Omental fat pad (tissue), 4 donors: ENCODE results near the gene DBNDD2. TPM values are rescaled to one million over a fixed set of nuclear protein-coding genes. Genes with fewer than 3 reads are reported as not detected.

ENCODE experiments used
- ATAC-seq: fragments of 150-250 bp; one replicate; pipeline ENCODE4 v1.9.1; 2016; ENCODE audit warnings: mild to moderate bottlenecking, moderate library complexity; ENCODE audit not compliant: low FRiP score
- DNase-seq: peaks from one replicate; pipeline ENCODE4 v3.0.0-alpha.2; 2019; ENCODE audit warnings: low spot score
- total RNA-seq, 4 donors: library from RNA; depleted of rRNA; stranded (reverse); fragments of >200 nt; gene quantifications; one replicate each; pipeline ENCODE4 v1.1.0, GENCODE V29; 2016
- TF ChIP-seq, protein P1 (sequence below), 3 donors: fragments of 450-650 bp; IDR thresholded peaks; one replicate each; pipeline ENCODE4 v1.5.1; 2016 to 2017; ENCODE audit warnings: antibody characterized with exemption in 3 of 3, mild to moderate bottlenecking in 3 of 3, moderate library complexity in 2 of 3

DBNDD2 gene
- total RNA-seq, 4 donors from 2014 or later = 20.7 to 45.7 (median 27.9) TPM

GRCh38 chr20:45377269-45377668, 30.8 kb upstream of the DBNDD2 start:
- no peak for DNase-seq
- TF ChIP-seq, protein P1, sequence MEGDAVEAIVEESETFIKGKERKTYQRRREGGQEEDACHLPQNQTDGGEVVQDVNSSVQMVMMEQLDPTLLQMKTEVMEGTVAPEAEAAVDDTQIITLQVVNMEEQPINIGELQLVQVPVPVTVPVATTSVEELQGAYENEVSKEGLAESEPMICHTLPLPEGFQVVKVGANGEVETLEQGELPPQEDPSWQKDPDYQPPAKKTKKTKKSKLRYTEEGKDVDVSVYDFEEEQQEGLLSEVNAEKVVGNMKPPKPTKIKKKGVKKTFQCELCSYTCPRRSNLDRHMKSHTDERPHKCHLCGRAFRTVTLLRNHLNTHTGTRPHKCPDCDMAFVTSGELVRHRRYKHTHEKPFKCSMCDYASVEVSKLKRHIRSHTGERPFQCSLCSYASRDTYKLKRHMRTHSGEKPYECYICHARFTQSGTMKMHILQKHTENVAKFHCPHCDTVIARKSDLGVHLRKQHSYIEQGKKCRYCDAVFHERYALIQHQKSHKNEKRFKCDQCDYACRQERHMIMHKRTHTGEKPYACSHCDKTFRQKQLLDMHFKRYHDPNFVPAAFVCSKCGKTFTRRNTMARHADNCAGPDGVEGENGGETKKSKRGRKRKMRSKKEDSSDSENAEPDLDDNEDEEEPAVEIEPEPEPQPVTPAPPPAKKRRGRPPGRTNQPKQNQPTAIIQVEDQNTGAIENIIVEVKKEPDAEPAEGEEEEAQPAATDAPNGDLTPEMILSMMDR (IDR thresholded peaks at IDR 0.05) = no peak
- ATAC-seq = no peak

DNA sequence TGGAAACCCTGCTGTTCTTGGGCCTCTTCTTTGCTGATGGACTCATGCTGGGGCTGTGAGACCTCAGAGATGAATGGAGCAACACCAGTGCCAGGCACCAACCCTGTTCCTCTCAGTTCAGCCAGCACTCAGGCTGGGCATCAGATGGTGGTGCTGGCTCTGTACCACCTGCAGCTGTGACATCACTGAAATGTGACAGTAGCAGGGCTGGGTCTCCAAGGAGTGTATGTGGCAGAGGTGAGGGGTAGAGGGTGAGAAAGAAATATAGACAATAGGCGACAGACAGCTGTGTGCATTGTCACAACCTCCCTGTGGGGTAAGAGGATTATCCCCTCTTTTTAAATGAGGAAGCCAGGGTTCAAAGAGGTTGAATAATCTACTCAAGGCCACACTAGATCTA, 29.9 kb upstream of the DBNDD2 start, which contains the start of gene TP53TG5:
Gene TP53TG5 (minus strand): TSS at position 135 of the 400 bp plus-strand sequence. CDS start 89 bp downstream, at position 46.
- TF ChIP-seq, protein P1 (IDR thresholded peaks at IDR 0.05) = no peak
- DNase-seq (no peak), ATAC-seq (no peak)

DNA sequence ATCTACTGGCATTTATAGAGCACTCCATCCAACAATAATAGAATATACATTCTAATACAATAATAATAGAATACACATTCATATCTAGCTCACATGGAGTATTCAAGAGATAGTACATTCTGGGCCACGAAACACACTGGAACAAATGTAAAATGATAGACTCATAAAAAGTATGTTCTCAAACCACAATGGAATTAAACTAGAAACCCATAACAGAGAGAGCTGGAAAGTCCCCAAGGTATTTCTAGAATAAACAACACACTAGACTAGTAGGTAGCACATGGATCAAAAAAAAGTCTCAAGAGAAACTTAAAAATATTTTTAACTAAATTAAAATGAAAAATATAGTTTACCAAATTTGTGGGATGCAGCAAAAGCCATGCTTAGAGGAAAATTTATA, 20.8 kb upstream of the DBNDD2 start:
- ATAC-seq (no peak), DNase-seq (no peak)
- TF ChIP-seq, protein P1 (IDR thresholded peaks at IDR 0.05) = no peak

GRCh38 chr20:45390931-45391330, 17.2 kb upstream of the DBNDD2 start:
- ATAC-seq = no peak
- TF ChIP-seq, protein P1 (IDR thresholded peaks at IDR 0.05) = no peak
- no peak for DNase-seq

DNA sequence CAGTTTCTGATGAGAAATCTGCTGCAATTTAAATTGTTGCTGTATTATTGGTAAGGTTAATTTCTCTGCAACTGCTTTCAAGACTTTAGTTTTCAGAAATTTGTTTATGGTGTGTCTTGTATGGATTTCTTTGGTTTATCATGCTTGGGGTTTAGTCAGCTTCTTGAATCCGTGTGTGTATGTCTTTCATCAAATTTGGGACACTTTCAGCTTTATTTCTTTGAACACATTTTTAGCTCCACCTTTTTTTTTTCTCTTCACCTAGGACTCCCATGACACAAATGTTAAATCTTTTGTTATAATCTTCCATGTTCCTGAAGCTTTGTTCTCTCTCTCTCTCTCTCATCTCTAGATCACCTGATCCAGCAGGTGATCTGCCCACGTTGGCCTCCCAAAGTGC, 16.5 kb upstream of the DBNDD2 start:
- DNase-seq = no peak
- TF ChIP-seq, protein P1 (IDR thresholded peaks at IDR 0.05) = no peak
- no peak for ATAC-seq

DNA sequence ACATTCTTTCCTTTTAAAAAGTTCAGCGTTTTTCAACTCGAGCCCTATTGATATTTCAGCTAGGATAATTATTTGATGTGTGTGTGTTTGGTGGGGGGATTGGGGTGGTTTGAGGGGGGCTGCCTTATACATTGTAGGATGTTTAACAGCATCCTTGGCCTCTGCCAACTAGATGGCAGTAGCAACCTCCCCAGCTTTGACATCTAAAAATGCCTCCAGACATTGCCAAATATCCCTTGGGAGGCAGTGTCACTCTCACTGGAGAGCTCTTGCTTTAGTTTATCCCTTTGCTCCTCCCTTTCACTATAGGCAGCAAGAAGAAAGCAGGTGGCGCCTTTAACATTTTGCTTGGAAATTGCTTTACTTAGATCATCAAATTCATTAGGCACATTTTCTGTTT, 15.4 kb upstream of the DBNDD2 start:
- no peak for ATAC-seq
- TF ChIP-seq, protein P1 (IDR thresholded peaks at IDR 0.05) = no peak
- no peak for DNase-seq

DNA sequence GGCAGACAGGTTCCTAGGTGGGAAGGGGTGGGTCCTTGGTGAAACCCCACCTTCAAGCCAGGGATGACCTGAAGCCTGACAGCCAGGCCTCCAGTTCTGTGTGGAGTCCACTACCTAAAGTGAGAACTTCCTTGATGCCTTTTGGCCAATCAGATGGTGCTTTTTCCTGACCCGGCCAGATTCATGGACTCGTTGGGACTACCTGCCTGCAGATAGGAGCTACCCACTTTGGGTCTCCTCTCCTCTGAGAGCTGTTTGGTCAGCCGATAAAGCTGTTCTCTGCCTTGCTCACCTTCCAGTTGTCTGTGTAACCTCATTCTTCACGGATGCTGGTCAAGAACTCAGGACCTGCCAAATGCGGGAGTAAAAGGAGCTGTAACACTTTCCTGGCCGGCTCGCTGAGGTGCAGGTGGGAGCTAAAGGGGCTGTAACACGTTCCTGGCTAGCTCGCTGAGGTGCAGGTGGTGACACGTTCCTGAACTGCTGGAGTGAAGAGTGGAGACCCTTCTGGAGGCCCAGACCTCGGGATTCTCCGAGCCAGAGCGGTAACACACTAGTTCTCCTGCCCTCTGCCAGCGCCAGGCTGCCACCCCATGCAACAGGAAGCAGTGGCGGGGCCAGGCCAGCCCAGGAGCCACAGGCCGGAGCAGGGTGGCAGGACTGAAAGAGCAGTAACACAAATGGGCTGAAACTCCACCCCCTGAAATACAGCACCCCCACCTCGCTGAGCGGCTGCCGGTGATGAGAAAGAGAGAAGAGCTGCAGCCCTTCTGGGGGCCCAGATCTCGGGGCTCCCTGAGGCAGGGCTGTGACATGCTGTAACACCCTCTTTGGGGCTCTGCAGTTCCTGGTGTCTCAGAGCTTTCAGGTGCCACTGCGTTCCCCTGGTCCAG, 13.6 kb upstream of the DBNDD2 start:
- TF ChIP-seq, protein P1 (IDR thresholded peaks at IDR 0.05) = no peak
- ATAC-seq (no peak), DNase-seq (no peak)
